ENCODE measurements around the gene EFHC2. TPM values are rescaled to one million over a fixed set of nuclear protein-coding genes. Genes with fewer than 3 reads are reported as not detected.

Gene EFHC2
- polyA plus RNA-seq, 1 donor from 2014 or later = 0.22 TPM

DNA sequence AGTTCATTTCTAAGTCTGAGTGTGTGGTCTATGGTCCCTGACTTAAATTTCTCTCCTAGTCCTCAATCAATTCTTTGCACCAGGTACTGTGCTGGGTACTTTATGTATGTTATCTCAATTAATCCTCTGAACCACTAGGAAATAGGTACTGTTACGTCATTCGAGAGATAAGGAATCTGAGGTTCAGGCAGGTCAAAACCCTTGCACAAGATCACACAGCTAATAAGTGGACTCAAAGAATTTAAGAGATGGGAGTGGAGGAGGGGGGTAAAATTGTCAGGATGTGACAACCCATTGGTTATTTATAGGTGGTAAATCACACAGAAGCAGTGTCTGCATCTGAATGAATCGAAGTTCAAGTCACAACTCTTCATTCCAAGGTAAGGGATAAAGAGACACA, 169.4 kb downstream of the EFHC2 start:
- Histone ChIP-seq H3K79me2 (replicated peaks; ENCODE audit: insufficient read depth, low read length) (no peaks in the 10 kb centered on the region), H3K4me3 (ENCODE audit: low read length) (no peak overlapping the region), H3K27me3 (ENCODE audit: insufficient read depth, low read depth, low read length) (no peaks in the 10 kb centered on the region), H3K9me3 (ENCODE audit: low read length) (no peaks in the 10 kb centered on the region), H3F3A (ENCODE audit: insufficient read depth, low read length, poor library complexity, severe bottlenecking) (no peaks in the 10 kb centered on the region), H3K4me2 (ENCODE audit: low read length) (no peak overlapping the region), H3K9ac (ENCODE audit: low read length) (no peak overlapping the region), H4K20me1 (ENCODE audit: insufficient read depth) (no peaks in the 10 kb centered on the region), H3K9me2 (ENCODE audit: insufficient read depth, low read length) (no peaks in the 10 kb centered on the region), H2AFZ (ENCODE audit: low read depth, low read length) (no peak overlapping the region), H3K36me3 (ENCODE audit: insufficient read depth, low read length) (no peaks in the 10 kb centered on the region), H3K27ac (ENCODE audit: low read length) (no peak overlapping the region)
- TF ChIP-seq RAD21 (conservative IDR thresholded peaks at IDR 0.05) (no peak), EZH2 (IDR thresholded peaks at IDR 0.05; ENCODE audit: borderline replicate concordance, insufficient read depth, low read length, poor library complexity, severe bottlenecking) (no peak), POLR2AphosphoS5 (IDR thresholded peaks at IDR 0.05) (no peak), SMC3 (conservative IDR thresholded peaks at IDR 0.05; ENCODE audit: poor library complexity) (no peak), TAF1 (IDR thresholded peaks at IDR 0.05; ENCODE audit: low read depth) (no peak), MXI1 (conservative IDR thresholded peaks at IDR 0.05; ENCODE audit: poor library complexity, severe bottlenecking) (no peak), EP300 (conservative IDR thresholded peaks at IDR 0.05; ENCODE audit: poor library complexity, severe bottlenecking) (no peak)
- TF ChIP-seq, protein P1, sequence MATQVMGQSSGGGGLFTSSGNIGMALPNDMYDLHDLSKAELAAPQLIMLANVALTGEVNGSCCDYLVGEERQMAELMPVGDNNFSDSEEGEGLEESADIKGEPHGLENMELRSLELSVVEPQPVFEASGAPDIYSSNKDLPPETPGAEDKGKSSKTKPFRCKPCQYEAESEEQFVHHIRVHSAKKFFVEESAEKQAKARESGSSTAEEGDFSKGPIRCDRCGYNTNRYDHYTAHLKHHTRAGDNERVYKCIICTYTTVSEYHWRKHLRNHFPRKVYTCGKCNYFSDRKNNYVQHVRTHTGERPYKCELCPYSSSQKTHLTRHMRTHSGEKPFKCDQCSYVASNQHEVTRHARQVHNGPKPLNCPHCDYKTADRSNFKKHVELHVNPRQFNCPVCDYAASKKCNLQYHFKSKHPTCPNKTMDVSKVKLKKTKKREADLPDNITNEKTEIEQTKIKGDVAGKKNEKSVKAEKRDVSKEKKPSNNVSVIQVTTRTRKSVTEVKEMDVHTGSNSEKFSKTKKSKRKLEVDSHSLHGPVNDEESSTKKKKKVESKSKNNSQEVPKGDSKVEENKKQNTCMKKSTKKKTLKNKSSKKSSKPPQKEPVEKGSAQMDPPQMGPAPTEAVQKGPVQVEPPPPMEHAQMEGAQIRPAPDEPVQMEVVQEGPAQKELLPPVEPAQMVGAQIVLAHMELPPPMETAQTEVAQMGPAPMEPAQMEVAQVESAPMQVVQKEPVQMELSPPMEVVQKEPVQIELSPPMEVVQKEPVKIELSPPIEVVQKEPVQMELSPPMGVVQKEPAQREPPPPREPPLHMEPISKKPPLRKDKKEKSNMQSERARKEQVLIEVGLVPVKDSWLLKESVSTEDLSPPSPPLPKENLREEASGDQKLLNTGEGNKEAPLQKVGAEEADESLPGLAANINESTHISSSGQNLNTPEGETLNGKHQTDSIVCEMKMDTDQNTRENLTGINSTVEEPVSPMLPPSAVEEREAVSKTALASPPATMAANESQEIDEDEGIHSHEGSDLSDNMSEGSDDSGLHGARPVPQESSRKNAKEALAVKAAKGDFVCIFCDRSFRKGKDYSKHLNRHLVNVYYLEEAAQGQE (IDR thresholded peaks at IDR 0.05; ENCODE audit: borderline replicate concordance) = no peak
- TF ChIP-seq, protein P2, sequence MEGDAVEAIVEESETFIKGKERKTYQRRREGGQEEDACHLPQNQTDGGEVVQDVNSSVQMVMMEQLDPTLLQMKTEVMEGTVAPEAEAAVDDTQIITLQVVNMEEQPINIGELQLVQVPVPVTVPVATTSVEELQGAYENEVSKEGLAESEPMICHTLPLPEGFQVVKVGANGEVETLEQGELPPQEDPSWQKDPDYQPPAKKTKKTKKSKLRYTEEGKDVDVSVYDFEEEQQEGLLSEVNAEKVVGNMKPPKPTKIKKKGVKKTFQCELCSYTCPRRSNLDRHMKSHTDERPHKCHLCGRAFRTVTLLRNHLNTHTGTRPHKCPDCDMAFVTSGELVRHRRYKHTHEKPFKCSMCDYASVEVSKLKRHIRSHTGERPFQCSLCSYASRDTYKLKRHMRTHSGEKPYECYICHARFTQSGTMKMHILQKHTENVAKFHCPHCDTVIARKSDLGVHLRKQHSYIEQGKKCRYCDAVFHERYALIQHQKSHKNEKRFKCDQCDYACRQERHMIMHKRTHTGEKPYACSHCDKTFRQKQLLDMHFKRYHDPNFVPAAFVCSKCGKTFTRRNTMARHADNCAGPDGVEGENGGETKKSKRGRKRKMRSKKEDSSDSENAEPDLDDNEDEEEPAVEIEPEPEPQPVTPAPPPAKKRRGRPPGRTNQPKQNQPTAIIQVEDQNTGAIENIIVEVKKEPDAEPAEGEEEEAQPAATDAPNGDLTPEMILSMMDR (IDR thresholded peaks at IDR 0.05; ENCODE audit: poor library complexity, severe bottlenecking) = no peak

DNA sequence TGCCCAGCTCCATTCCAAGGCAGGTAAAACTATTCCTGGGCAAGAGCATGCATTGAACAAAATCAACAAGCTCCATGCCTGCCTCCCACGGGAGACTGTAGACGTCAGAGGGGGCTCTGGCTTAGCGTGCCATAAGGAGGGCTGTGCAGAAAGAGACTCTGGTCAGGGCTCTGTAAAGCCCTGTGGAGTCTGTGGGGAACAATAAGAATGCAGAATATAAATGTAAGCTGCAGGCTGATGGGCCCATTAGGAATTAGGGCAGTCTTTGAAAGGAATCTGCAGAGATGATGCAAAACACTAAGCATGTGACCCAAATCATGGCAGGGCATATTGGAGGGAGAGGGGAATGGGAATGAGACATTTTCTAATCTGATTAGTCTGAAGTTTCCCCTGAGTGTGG, 170.3 kb downstream of the EFHC2 start:
- H3K4me2 ChIP-seq (ENCODE audit: low read length) = no peak overlapping the region
- TF ChIP-seq EZH2 (IDR thresholded peaks at IDR 0.05; ENCODE audit: borderline replicate concordance, insufficient read depth, low read length, poor library complexity, severe bottlenecking) (no peak), RAD21 (conservative IDR thresholded peaks at IDR 0.05) (no peak), MXI1 (conservative IDR thresholded peaks at IDR 0.05; ENCODE audit: poor library complexity, severe bottlenecking) (no peak), TAF1 (IDR thresholded peaks at IDR 0.05; ENCODE audit: low read depth) (no peak), EP300 (conservative IDR thresholded peaks at IDR 0.05; ENCODE audit: poor library complexity, severe bottlenecking) (no peak), POLR2AphosphoS5 (IDR thresholded peaks at IDR 0.05) (no peak), SMC3 (conservative IDR thresholded peaks at IDR 0.05; ENCODE audit: poor library complexity) (no peak)
- TF ChIP-seq, protein P2 (IDR thresholded peaks at IDR 0.05; ENCODE audit: poor library complexity, severe bottlenecking) = no peak
- TF ChIP-seq, protein P1 (IDR thresholded peaks at IDR 0.05; ENCODE audit: borderline replicate concordance) = no peak
- H3K27me3 ChIP-seq (ENCODE audit: insufficient read depth, low read depth, low read length) = no peaks in the 10 kb centered on the region
- no peaks in the 10 kb centered on the region for H3K79me2 ChIP-seq (replicated peaks; ENCODE audit: insufficient read depth, low read length)
- H3K9ac ChIP-seq (ENCODE audit: low read length) = no peak overlapping the region
- H3K4me3 ChIP-seq (ENCODE audit: low read length) = no peak overlapping the region
- no peaks in the 10 kb centered on the region for H4K20me1 ChIP-seq (ENCODE audit: insufficient read depth)
- no peak overlapping the region for H3K27ac ChIP-seq (ENCODE audit: low read length)
- H3K9me3 ChIP-seq (ENCODE audit: low read length) = no peaks in the 10 kb centered on the region
- no peaks in the 10 kb centered on the region for H3K9me2 ChIP-seq (ENCODE audit: insufficient read depth, low read length)
- H3F3A ChIP-seq (ENCODE audit: insufficient read depth, low read length, poor library complexity, severe bottlenecking) = no peaks in the 10 kb centered on the region
- no peak overlapping the region for H2AFZ ChIP-seq (ENCODE audit: low read depth, low read length)
- no peaks in the 10 kb centered on the region for H3K36me3 ChIP-seq (ENCODE audit: insufficient read depth, low read length)
